ENCODE results near the gene TWIST1. TPM values are rescaled to one million over a fixed set of nuclear protein-coding genes. Genes with fewer than 3 reads are reported as not detected.

Gene TWIST1
- total RNA-seq, 1 experiment from 2014 or later: not detected

DNA sequence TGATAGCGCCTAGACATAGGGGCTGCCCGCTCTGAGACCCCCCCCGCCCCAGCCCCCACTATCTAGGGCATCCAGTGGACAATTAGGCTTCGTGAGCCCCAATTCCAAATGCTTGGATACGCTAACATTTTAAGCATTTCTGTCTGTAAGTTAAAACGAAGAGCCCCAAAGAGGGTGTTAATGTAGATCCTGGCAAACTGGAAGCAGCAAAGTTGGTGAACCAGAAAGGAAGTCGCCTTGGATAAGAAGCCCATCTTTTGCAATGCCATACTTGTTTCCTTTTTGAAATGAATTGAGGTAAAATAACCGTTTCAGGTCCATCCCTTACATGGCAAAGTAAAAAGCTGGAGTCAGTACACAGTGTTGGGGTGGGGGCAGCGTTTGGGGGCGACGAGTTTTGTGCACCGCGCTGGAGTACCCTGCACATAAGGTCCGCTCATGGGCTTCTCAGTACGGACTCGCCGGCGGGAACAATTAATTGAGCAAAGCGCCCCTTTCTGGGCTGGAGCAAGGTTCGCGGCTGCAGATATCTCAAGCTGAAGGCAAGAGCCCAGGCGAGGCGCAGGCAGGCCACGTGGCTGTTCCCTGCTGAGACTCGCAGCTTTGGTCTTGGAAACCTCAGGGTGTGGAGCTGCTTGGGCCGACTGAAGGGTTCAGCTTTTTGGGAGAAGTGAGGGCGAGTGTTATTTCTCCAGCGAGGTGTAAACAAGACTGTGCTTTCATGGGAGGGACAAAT lies 1.4 kb upstream of the TWIST1 start:
- DNase-seq: peak; percentile 76
- H2AK5ac ChIP-seq (ENCODE audit: insufficient read length, low read length): no peak overlapping the region

More for the DNA sequence above, 1.4 kb upstream of the TWIST1 start:
- Histone ChIP-seq H2BK120ac (ENCODE audit: low read depth, low read length, poor library complexity, severe bottlenecking) (no peak overlapping the region), H3K23ac (ENCODE audit: insufficient read length, low read depth, low read length) (no peak overlapping the region), H2AFZ (ENCODE audit: low read length) (no peak overlapping the region), H4K8ac (replicated peaks; ENCODE audit: insufficient read length, low read depth, low read length) (no peak overlapping the region), H4K5ac (ENCODE audit: insufficient read length, low read depth, low read length) (no peak overlapping the region), H3K14ac (ENCODE audit: insufficient read depth, low read length) (no peak overlapping the region), H3K18ac (ENCODE audit: insufficient read length, low read depth, low read length) (no peak overlapping the region), H3K4me1 (ENCODE audit: insufficient read depth, low read length) (0 out of 2 replicates have a peak, but pooled peaks cover 2% of the 10 kb centered on the region), H3K79me2 (ENCODE audit: insufficient read depth, low read length) (no peaks in the 10 kb centered on the region), H3K23me2 (ENCODE audit: insufficient read length, low read depth, low read length, poor library complexity, severe bottlenecking) (peaks cover 25% of the 10 kb centered on the region), H3K27me3 (ENCODE audit: insufficient read depth, low read length) (peaks cover 56% of the 10 kb centered on the region), H4K20me1 (ENCODE audit: control insufficient read depth, insufficient read depth, insufficient read length) (no peaks in the 10 kb centered on the region), H3K27ac (ENCODE audit: insufficient read length, low read depth, low read length) (no peak overlapping the region), H2BK20ac (ENCODE audit: low read depth, low read length, poor library complexity, severe bottlenecking) (no peak overlapping the region), H2BK12ac (ENCODE audit: insufficient read length, low read depth, low read length) (no peak overlapping the region), H3T11ph (ENCODE audit: low read length) (no peak overlapping the region), H3K56ac (ENCODE audit: insufficient read length, low read depth, low read length) (no peak overlapping the region), H3K79me1 (ENCODE audit: insufficient read depth, low read depth, low read length, poor library complexity, severe bottlenecking) (no peaks in the 10 kb centered on the region), H3K4me2 (ENCODE audit: insufficient read depth, insufficient read length, low read length) (peak overlapping the region; percentile 57), H3K4ac (ENCODE audit: low read depth, low read length) (no peak overlapping the region), H3K9ac (ENCODE audit: extremely low read depth, insufficient read length, low read length) (no peak overlapping the region), H3K9me3 (ENCODE audit: control insufficient read depth, low read depth, low read length) (no peaks in the 10 kb centered on the region), H2BK5ac (ENCODE audit: insufficient read length, low read length) (no peak overlapping the region), H2BK15ac (ENCODE audit: low read depth, low read length) (no peak overlapping the region), H4K91ac (ENCODE audit: insufficient read length, low read depth, low read length) (no peak overlapping the region)
- Mint-ChIP-seq H3K4me3 (peak overlapping the region in 1 of 2 experiments; percentile 83; a peak in 3 of 5 replicates), H3K36me3 (ENCODE audit: insufficient read depth in 1 of 3, low read depth in 3 of 3) (no peaks in the 10 kb centered on the region), H3K9me3 (no peaks in the 10 kb centered on the region; a peak in 1 of 5 replicates), H3K4me1 (peaks cover 24 to 36% of the 10 kb centered on the region in 2 experiments), H3K27me3 (ENCODE audit: low read depth) (peaks cover 81% of the 10 kb centered on the region), H3K27ac (no peak overlapping the region)
- no CpG with 5 or more reads among the region's 28 CpGs for WGBS (ENCODE audit: extremely low coverage, insufficient read length, low lambda C conversion rate)
- TF ChIP-seq, protein P1, sequence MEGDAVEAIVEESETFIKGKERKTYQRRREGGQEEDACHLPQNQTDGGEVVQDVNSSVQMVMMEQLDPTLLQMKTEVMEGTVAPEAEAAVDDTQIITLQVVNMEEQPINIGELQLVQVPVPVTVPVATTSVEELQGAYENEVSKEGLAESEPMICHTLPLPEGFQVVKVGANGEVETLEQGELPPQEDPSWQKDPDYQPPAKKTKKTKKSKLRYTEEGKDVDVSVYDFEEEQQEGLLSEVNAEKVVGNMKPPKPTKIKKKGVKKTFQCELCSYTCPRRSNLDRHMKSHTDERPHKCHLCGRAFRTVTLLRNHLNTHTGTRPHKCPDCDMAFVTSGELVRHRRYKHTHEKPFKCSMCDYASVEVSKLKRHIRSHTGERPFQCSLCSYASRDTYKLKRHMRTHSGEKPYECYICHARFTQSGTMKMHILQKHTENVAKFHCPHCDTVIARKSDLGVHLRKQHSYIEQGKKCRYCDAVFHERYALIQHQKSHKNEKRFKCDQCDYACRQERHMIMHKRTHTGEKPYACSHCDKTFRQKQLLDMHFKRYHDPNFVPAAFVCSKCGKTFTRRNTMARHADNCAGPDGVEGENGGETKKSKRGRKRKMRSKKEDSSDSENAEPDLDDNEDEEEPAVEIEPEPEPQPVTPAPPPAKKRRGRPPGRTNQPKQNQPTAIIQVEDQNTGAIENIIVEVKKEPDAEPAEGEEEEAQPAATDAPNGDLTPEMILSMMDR (conservative IDR thresholded peaks at IDR 0.05): no peak
